ENCODE data around the gene PRKG1.
"Not testable (repeated sequence)": the region's sequence is repeated elsewhere in the genome, so short reads cannot be mapped to it uniquely, and the experiment has no call there.

Gene PRKG1

GRCh38 chr10:51569467-51569866 is 495.2 kb downstream of the PRKG1 start:
- ChIA-PET POLR2A (ENCODE audit: low non-redundant PET) (no interaction called here), CTCF (interaction anchor here (0.6 kb wide), 2 partner anchors 56 to 184 kb away, joined by 3 to 4 read pairs; no protein-coding TSS in a partner anchor)
- no peak overlapping the region for H3K27ac ChIP-seq
- DNase-seq (ENCODE audit: low spot score): no peak
- TF ChIP-seq, protein P1, sequence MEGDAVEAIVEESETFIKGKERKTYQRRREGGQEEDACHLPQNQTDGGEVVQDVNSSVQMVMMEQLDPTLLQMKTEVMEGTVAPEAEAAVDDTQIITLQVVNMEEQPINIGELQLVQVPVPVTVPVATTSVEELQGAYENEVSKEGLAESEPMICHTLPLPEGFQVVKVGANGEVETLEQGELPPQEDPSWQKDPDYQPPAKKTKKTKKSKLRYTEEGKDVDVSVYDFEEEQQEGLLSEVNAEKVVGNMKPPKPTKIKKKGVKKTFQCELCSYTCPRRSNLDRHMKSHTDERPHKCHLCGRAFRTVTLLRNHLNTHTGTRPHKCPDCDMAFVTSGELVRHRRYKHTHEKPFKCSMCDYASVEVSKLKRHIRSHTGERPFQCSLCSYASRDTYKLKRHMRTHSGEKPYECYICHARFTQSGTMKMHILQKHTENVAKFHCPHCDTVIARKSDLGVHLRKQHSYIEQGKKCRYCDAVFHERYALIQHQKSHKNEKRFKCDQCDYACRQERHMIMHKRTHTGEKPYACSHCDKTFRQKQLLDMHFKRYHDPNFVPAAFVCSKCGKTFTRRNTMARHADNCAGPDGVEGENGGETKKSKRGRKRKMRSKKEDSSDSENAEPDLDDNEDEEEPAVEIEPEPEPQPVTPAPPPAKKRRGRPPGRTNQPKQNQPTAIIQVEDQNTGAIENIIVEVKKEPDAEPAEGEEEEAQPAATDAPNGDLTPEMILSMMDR (conservative IDR thresholded peaks at IDR 0.05; ENCODE audit: low read depth): no peak

GRCh38 chr10:51574248-51575048 is 500.2 kb downstream of the PRKG1 start:
- H3K27ac ChIP-seq: no peak overlapping the region
- CTCF ChIA-PET: no interaction called here
- POLR2A ChIA-PET (ENCODE audit: low non-redundant PET): no interaction called here
- no peak for DNase-seq (ENCODE audit: low spot score)
- TF ChIP-seq, protein P1 (conservative IDR thresholded peaks at IDR 0.05; ENCODE audit: low read depth): no peak

DNA sequence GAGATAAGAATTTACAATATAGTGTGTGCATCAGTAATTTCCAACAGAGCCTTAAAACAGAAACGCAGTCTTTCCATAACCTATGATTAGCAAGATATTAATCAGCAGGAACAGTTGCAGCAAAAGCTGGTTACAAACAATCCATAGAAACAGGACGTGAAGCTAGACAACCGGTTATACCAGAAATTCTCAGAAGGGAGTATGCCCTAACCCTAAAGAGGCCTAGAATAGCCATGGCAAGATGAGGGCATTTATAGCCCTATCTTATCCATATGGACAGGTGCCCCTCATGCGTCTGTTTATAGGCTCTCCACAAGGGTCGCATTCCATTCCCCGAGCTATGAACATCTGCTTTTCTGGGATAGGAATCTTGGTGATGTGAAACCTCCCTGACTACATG is 506.9 kb downstream of the PRKG1 start:
- DNase-seq (ENCODE audit: low spot score); POLR2A ChIA-PET (ENCODE audit: low non-redundant PET); H3K27ac ChIP-seq; CTCF ChIA-PET: not testable (repeated sequence)

DNA sequence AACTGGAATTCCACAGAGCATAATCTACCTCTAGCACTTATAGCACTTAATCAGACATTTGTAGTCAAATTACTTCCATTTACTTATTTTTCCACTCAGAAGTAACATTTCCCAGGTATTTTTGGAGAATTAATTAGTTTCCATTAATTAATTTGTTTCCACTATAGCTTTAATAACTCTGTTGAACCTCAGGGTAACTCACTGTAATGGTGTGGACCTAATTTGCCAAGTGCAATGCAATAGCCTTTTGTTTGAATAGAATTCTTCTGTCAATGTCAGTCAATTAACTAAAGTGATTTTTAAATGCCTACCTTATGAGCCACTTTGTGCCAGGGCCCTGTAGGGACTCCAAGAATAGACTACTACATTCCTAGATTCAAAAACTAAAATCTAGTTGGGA is 509.7 kb downstream of the PRKG1 start:
- ChIA-PET CTCF (no interaction called here), POLR2A (ENCODE audit: low non-redundant PET) (no interaction called here)
- TF ChIP-seq, protein P1 (conservative IDR thresholded peaks at IDR 0.05; ENCODE audit: low read depth): no peak
- no peak for DNase-seq (ENCODE audit: low spot score)
- H3K27ac ChIP-seq: no peak overlapping the region

- POLR2A ChIA-PET (ENCODE audit: low non-redundant PET): no interaction called here
Measured at GRCh38 chr10:51585742-51586141, 511.5 kb downstream of the PRKG1 start.

DNA sequence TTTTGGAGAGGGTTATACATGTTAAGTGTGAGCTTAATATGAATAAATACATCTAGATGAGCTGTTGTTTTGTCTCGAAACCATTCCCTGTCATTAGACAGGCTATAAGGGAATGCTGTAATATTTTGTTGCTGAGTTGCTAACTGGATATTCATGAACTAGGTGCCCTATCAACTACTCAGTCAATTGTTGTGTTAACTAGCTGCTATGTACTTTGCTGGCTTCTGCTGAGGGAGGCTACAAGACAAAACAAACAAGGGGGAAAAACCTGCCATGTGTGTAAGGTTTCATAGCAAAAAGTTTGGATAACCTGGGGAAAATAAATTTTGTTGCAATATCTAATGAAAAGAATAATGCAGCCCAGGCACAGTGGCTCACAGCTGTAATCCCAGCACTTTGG is 514.7 kb downstream of the PRKG1 start:
- TF ChIP-seq, protein P1 (conservative IDR thresholded peaks at IDR 0.05; ENCODE audit: low read depth): no peak

More at GRCh38 chr10:51585742-51586141, 511.5 kb downstream of the PRKG1 start:
- TF ChIP-seq, protein P1 (conservative IDR thresholded peaks at IDR 0.05; ENCODE audit: low read depth): no peak
- H3K27ac ChIP-seq: no peak overlapping the region
- DNase-seq (ENCODE audit: low spot score): no peak
- CTCF ChIA-PET: no interaction called here

DNA sequence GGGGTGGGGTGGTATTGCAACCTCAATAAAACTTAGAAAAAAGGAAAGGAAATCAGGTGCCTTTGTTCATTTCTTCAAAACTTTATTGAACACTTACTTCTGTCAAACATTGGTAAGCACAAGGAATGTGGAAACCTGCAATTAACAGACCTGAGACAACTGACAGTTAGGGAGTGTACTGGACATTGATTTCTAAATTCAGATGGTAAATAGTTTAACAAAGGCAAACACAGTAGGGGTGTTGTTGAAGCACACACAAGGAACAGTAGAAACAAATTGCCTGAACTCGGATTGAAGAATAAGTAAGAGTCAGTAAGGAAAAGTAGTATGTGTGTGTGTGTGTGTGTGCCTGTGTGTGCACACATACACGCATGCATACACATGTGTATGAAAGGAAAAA is 516.5 kb downstream of the PRKG1 start:
- no peak for DNase-seq (ENCODE audit: low spot score)
- TF ChIP-seq, protein P1 (conservative IDR thresholded peaks at IDR 0.05; ENCODE audit: low read depth): no peak
- ChIA-PET CTCF (no interaction called here), POLR2A (ENCODE audit: low non-redundant PET) (no interaction called here)
- H3K27ac ChIP-seq: no peak overlapping the region

More for the DNA sequence above, 514.7 kb downstream of the PRKG1 start:
- CTCF ChIA-PET: no interaction called here
- DNase-seq (ENCODE audit: low spot score): no peak
- no peak overlapping the region for H3K27ac ChIP-seq
- POLR2A ChIA-PET (ENCODE audit: low non-redundant PET): no interaction called here
